ENCODE data around the gene BCCIP.

Gene BCCIP

DNA sequence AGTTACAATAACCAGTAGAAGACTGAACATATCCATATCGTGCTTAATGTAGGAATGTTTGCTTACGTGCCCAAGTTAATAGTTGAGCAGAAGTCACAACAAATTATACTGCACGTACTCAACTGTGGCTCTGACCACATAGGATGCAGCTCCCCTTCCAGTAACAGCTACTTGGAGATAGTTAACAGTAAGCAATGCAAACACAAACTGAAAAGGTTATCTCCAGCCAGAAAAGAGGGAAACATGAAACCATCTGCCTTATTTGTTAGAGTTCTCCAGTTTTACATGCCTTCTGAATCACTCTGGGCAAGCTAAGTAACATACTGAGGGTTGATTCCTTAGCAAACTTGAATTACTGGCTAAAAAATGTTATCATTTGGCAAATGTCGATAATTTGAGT lies 48.0 kb downstream of the BCCIP start:
- DNase-seq: no peak
- in situ Hi-C loops (cut with HindIII; ENCODE audit: low pct_ligation_motif_present, low pct_unique_long_range_greater_than_20kb, low sequenced_read_pairs): no loop called here

DNA sequence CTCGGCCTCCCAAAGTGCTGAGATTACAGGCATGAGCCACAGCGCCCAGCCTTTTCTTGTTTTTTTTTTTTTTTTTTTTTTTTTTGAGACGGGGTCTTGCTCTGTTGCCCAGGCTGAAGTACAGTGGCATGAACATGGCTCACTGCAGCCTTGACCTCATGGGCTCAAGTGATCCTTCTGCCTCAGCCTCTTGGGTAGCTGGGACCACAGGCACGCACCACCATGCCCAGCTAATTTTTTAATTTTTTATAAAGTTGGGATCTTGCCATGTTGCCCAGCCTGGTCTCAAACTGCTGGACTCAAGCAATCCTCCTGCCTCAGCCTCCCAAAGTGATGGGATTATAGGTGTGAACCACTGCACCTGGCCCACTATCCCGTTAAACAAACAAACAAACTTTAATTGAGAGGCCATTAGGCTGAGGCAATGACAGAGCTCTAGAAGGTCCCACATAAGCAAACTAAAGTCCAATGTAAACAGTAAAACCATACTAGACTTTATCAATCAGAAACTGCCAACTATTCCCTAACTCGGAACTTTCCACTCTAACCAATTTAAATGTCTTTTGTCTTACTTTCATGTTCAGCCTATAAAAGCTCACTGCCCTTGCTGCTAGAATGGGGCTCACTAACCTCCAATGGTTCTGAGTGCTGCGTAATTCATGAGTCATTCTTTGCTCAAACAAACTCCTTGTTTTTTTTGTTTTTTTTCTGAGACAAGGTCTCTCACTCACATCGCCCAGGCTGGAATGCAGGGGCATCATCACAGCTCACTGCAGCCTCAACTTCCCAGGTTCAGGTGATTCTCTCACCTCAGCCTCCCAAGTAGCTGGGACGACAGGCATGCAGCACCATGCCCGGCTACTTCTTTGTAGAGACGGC lies 55.9 kb downstream of the BCCIP start:
- peak; percentile 89 for DNase-seq
- in situ Hi-C loops (cut with HindIII; ENCODE audit: low pct_ligation_motif_present, low pct_unique_long_range_greater_than_20kb, low sequenced_read_pairs): no loop called here

DNA sequence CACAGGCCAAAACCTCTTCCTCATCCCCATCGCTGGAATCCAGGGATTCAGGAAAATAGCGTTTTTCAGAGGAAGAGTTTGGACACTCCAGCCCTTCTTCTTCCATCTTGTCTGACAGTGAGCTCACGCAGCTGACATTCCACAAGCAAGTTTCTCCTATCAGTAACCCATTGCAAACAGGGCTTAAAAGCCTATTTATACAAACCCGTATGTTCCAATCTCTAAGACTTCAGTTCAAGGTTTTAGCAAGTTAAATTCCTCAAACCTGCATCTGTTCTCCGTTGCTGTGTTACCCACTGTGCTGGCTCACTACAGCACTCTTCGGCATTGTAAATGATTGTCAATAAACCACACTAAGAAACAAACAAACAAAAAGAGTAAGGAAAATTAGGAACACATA lies 57.4 kb downstream of the BCCIP start:
- no peak for DNase-seq
- in situ Hi-C loops (cut with HindIII; ENCODE audit: low pct_ligation_motif_present, low pct_unique_long_range_greater_than_20kb, low sequenced_read_pairs): no loop called here

DNA sequence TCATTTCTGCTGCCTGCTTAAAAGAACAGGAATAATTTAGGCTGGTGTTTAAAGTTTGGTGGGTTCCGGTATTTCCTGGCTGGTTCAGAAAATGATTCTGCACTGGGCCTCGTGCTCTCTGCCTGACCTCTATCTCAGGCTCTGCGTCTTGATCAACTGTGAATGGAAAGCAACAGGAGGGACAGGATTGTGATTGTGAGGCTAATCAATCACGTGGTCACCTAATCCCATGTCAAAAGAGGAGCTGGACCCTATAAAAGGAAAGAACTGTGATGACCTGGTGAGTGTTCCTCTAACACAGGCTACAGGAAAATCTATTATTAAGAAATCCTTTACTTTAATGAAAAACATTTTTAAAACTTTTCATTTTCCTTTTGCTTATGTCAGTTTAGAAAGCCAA lies 57.8 kb downstream of the BCCIP start, which contains the start of gene DHX32:
Gene DHX32, minus strand, starts transcription at position 101 of the 400 bp plus-strand sequence. CDS start 468 bp downstream, outside the sequence.
- no peak for DNase-seq
- in situ Hi-C loops (cut with HindIII; ENCODE audit: low pct_ligation_motif_present, low pct_unique_long_range_greater_than_20kb, low sequenced_read_pairs): no loop called here

DNA sequence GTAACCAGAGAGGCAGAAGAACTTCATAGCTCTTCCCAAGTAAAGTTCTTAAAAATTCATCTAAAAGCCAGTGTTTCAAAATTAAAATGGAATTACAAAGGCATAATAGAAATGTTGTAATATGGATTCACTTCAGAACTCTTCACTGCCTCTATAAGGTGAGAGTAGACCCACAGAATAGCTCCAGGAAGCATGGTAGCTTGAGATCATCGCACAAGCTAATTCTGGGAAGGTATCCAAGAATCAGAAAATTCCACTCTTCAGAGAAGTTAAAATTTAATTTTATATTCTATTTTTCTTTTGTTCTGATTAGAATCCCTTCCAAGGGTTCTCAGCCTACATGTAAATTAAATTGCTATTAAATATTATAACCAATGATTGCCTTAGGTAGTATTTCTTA lies 59.2 kb downstream of the BCCIP start:
- DNase-seq: peak; percentile 51
- in situ Hi-C loops (cut with HindIII; ENCODE audit: low pct_ligation_motif_present, low pct_unique_long_range_greater_than_20kb, low sequenced_read_pairs): no loop called here

DNA sequence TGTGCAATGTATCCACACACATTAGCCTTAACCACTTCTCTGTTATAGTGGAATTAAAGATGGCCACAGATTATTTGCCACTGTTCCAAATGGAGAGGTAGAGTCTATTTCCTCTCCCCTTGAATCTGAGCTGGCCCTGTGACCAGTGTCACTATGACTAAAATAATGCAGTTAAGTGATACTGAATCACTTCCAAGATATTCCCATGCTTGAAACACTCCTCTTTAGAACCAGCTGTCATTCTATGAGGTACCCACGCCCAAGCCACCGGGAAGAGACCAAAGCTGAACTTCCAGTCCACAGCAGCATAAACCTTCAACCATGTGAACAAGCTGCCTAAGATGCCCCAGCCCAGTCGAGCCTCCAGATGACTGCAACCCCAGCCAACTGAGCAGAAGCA lies 59.9 kb downstream of the BCCIP start:
- in situ Hi-C loops (cut with HindIII; ENCODE audit: low pct_ligation_motif_present, low pct_unique_long_range_greater_than_20kb, low sequenced_read_pairs): no loop called here

More for the DNA sequence above, 59.9 kb downstream of the BCCIP start:
- DNase-seq: no peak

Measured in ACHN (cell line).